Measurements from ENCODE around the gene GDE1.

The GDE1 gene

GRCh38 chr16:19484096-19484495 is 37.8 kb downstream of the GDE1 start:
- Histone ChIP-seq H3K4me3 (replicated peaks; ENCODE audit: low read depth, low read length) (no peak overlapping the region), H3K36me3 (ENCODE audit: control insufficient read depth, insufficient read depth, low read length) (no peaks in the 10 kb centered on the region), H3K27me3 (replicated peaks; ENCODE audit: control insufficient read depth, insufficient read depth, low read length) (no peaks in the 10 kb centered on the region)
- DNase-seq (ENCODE audit: extremely low read depth, insufficient read length): no peak
- TF ChIP-seq, protein P1, sequence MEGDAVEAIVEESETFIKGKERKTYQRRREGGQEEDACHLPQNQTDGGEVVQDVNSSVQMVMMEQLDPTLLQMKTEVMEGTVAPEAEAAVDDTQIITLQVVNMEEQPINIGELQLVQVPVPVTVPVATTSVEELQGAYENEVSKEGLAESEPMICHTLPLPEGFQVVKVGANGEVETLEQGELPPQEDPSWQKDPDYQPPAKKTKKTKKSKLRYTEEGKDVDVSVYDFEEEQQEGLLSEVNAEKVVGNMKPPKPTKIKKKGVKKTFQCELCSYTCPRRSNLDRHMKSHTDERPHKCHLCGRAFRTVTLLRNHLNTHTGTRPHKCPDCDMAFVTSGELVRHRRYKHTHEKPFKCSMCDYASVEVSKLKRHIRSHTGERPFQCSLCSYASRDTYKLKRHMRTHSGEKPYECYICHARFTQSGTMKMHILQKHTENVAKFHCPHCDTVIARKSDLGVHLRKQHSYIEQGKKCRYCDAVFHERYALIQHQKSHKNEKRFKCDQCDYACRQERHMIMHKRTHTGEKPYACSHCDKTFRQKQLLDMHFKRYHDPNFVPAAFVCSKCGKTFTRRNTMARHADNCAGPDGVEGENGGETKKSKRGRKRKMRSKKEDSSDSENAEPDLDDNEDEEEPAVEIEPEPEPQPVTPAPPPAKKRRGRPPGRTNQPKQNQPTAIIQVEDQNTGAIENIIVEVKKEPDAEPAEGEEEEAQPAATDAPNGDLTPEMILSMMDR (IDR thresholded peaks at IDR 0.05; ENCODE audit: insufficient read depth, low read length, poor library complexity, severe bottlenecking): no peak

DNA sequence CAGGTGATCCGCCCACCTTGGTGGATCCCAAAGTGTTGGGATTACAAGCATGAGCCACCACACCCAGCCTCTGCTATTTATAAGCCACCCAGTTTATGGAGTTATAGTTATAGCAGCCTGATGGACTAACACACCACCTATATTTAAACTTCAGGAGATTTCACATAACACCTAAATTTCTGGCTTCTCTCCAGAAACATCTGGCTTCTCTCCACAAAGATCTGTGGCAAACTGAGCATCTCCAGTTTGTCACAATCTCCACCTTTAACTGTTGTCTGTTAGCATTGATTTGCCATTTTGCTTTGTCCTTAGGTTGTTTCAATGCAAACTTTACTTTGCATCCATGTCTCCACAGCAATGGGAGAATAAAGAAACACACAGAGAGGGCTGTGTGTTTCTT is 39.6 kb downstream of the GDE1 start:
- H3K36me3 ChIP-seq (ENCODE audit: control insufficient read depth, insufficient read depth, low read length): no peaks in the 10 kb centered on the region
- H3K27me3 ChIP-seq (replicated peaks; ENCODE audit: control insufficient read depth, insufficient read depth, low read length): no peaks in the 10 kb centered on the region
- DNase-seq (ENCODE audit: extremely low read depth, insufficient read length): no peak
- H3K4me3 ChIP-seq (replicated peaks; ENCODE audit: low read depth, low read length): no peak overlapping the region
- TF ChIP-seq, protein P1 (IDR thresholded peaks at IDR 0.05; ENCODE audit: insufficient read depth, low read length, poor library complexity, severe bottlenecking): no peak

DNA sequence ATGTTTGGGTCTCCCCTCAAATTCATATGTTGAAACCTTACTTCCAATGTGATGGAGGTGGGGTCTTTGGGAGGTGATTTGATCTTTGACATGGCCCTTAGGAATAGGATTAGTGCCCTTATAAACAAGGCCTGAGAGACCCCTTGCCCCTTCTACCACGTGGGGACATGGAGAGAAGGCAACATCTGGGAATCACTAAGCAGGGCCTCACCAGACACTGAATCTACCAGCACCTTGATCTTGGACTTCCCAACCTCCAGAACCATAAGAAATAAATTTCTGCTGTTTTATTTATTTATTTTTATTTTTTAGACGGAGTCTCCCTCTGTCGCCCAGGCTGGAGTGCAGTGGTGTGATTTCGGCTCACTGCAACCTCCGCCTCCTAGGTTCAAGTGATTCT is 40.1 kb downstream of the GDE1 start:
- Histone ChIP-seq H3K27me3 (replicated peaks; ENCODE audit: control insufficient read depth, insufficient read depth, low read length) (no peaks in the 10 kb centered on the region), H3K4me3 (replicated peaks; ENCODE audit: low read depth, low read length) (no peak overlapping the region), H3K36me3 (ENCODE audit: control insufficient read depth, insufficient read depth, low read length) (no peaks in the 10 kb centered on the region)
- TF ChIP-seq, protein P1 (IDR thresholded peaks at IDR 0.05; ENCODE audit: insufficient read depth, low read length, poor library complexity, severe bottlenecking): no peak
- DNase-seq (ENCODE audit: extremely low read depth, insufficient read length): no peak

- DNase-seq (ENCODE audit: extremely low read depth, insufficient read length): no peak
- H3K4me3 ChIP-seq (replicated peaks; ENCODE audit: low read depth, low read length): no peak overlapping the region
- no peaks in the 10 kb centered on the region for H3K27me3 ChIP-seq (replicated peaks; ENCODE audit: control insufficient read depth, insufficient read depth, low read length)
- no peaks in the 10 kb centered on the region for H3K36me3 ChIP-seq (ENCODE audit: control insufficient read depth, insufficient read depth, low read length)
- TF ChIP-seq, protein P1 (IDR thresholded peaks at IDR 0.05; ENCODE audit: insufficient read depth, low read length, poor library complexity, severe bottlenecking): no peak
Observed at GRCh38 chr16:19481296-19481695, 40.6 kb downstream of the GDE1 start.

DNA sequence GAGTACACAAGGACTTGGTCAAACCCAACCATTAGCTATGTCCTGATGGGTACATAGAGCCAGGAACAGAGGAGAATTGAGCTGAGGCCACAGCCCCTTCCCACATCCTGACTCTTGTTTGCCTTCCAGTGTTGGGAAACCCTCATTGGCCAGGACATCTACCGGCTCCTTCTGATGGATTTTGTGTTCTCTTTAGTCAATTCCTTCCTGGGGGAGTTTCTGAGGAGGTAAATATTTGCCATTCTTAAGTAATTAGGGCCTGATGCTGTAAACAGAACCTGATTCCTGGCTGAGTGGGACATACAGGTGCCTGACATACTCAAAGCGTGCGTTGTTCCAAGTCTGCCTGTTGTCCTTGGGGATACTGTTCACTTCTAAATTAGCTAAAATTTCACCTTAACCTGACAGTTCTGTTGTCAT is 42.6 kb downstream of the GDE1 start:
- no peaks in the 10 kb centered on the region for H3K36me3 ChIP-seq (ENCODE audit: control insufficient read depth, insufficient read depth, low read length)
- TF ChIP-seq, protein P1 (IDR thresholded peaks at IDR 0.05; ENCODE audit: insufficient read depth, low read length, poor library complexity, severe bottlenecking): no peak

DNA sequence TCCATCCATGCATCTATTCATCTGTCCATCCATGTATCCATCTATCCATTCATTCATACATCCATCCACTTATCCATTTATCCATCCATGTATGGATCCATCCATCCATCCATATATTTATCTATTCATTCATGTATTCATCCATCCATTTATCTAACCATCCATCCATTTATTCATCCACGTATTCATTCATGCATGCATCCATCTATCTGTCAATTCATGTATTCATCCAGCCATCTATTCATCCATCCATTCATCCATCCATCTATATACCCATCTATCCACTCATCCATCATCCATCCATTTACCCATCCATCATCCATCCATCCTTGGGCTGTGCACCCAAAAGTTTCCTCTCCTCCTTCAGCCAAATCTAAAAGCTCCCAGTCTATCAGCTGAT is 43.4 kb downstream of the GDE1 start:
- no peaks in the 10 kb centered on the region for H3K27me3 ChIP-seq (replicated peaks; ENCODE audit: control insufficient read depth, insufficient read depth, low read length)
- DNase-seq (ENCODE audit: extremely low read depth, insufficient read length): no peak
- TF ChIP-seq, protein P1 (IDR thresholded peaks at IDR 0.05; ENCODE audit: insufficient read depth, low read length, poor library complexity, severe bottlenecking): no peak
- H3K4me3 ChIP-seq (replicated peaks; ENCODE audit: low read depth, low read length): no peak overlapping the region
- H3K36me3 ChIP-seq (ENCODE audit: control insufficient read depth, insufficient read depth, low read length): no peaks in the 10 kb centered on the region

More for the DNA sequence above, 42.6 kb downstream of the GDE1 start:
- Histone ChIP-seq H3K4me3 (replicated peaks; ENCODE audit: low read depth, low read length) (no peak overlapping the region), H3K27me3 (replicated peaks; ENCODE audit: control insufficient read depth, insufficient read depth, low read length) (no peaks in the 10 kb centered on the region)
- DNase-seq (ENCODE audit: extremely low read depth, insufficient read length): no peak
